Loucy (cell line): ENCODE results near the gene KANSL1.

Experiments
- H2AFZ ChIP-seq: fragments of 200-600 bp; sonication (generic); 2 replicates; pipeline ENCODE4 v1.6.0; 2016; ENCODE audit warnings: antibody characterized with exemption, mild to moderate bottlenecking, low read length, moderate library complexity
- H3F3A ChIP-seq: fragments of 200-600 bp; 2 replicates; pipeline ENCODE4 v1.6.0; 2016; ENCODE audit warnings: antibody characterized with exemption, low read depth, mild to moderate bottlenecking
- H3K27me3 ChIP-seq: fragments of 200-600 bp; sonication (generic); 2 replicates; pipeline ENCODE4 v1.6.1; 2014; ENCODE audit warnings: low read length, mild to moderate bottlenecking; ENCODE audit not compliant: insufficient read depth, poor library complexity, severe bottlenecking
- H3K36me3 ChIP-seq: fragments of 200-600 bp; sonication (generic); 2 replicates; pipeline ENCODE4 v1.6.1; 2016; ENCODE audit warnings: low read length; ENCODE audit not compliant: insufficient read depth
- H3K4me1 ChIP-seq: fragments of 200-600 bp; sonication (generic); 2 replicates; pipeline ENCODE4 v1.5.1; 2014; ENCODE audit warnings: low read length, mild to moderate bottlenecking; ENCODE audit not compliant: insufficient read depth, poor library complexity, severe bottlenecking
- H3K4me2 ChIP-seq: fragments of 200-600 bp; sonication (generic); 2 replicates; pipeline ENCODE4 v1.6.0; 2014; ENCODE audit warnings: antibody characterized with exemption, low read length, low read depth, mild to moderate bottlenecking; ENCODE audit not compliant: poor library complexity, severe bottlenecking
- H3K4me3 ChIP-seq: fragments of 200-600 bp; sonication (generic); 2 replicates; pipeline ENCODE4 v1.5.1; 2014; ENCODE audit warnings: low read length, mild to moderate bottlenecking, mixed read lengths; ENCODE audit not compliant: poor library complexity, severe bottlenecking
- H3K79me2 ChIP-seq: fragments of 200-600 bp; sonication (generic); 2 replicates; pipeline ENCODE4 v1.6.1; 2014; ENCODE audit warnings: low read length; ENCODE audit not compliant: insufficient read depth
- H3K9ac ChIP-seq: fragments of 200-600 bp; sonication (generic); 2 replicates; pipeline ENCODE4 v1.6.0; 2014; ENCODE audit warnings: mild to moderate bottlenecking, low read depth, low read length, moderate library complexity; ENCODE audit not compliant: poor library complexity, severe bottlenecking
- H3K9me2 ChIP-seq: fragments of 200-600 bp; sonication (generic); replicated peaks from 2 replicates; pipeline ENCODE4 v1.6.1; 2016; ENCODE audit warnings: low read depth, low read length, mixed read lengths
- H3K9me3 ChIP-seq: fragments of 200-600 bp; sonication (generic); 2 replicates; pipeline ENCODE4 v1.6.1; 2014; ENCODE audit warnings: mild to moderate bottlenecking, antibody characterized with exemption, low read length, low read depth; ENCODE audit not compliant: insufficient read depth
- H4K20me1 ChIP-seq: fragments of 200-600 bp; sonication (generic); 2 replicates; pipeline ENCODE4 v1.6.0; 2014; ENCODE audit warnings: antibody characterized with exemption, low read length, mild to moderate bottlenecking; ENCODE audit not compliant: insufficient read depth, poor library complexity, severe bottlenecking
- CTCF ChIP-seq: fragments of 200-600 bp; sonication (generic); conservative IDR thresholded peaks from 2 replicates; pipeline ENCODE4 v1.5.1; 2014; ENCODE audit warnings: mild to moderate bottlenecking, antibody characterized with exemption, low read length
- EZH2phosphoT487 ChIP-seq: fragments of 200-600 bp; IDR thresholded peaks from 2 replicates; pipeline ENCODE4 v1.6.1; 2018; ENCODE audit warnings: antibody characterized with exemption, mild to moderate bottlenecking, moderate library complexity, borderline replicate concordance

The KANSL1 gene

GRCh38 chr17:46120537-46120936 lies 72.7 kb downstream of the KANSL1 start:
- no peaks in the 10 kb centered on the region for H3F3A ChIP-seq
- H3K9me3 ChIP-seq, result no peaks in the 10 kb centered on the region
- no peaks in the 10 kb centered on the region for H3K4me1 ChIP-seq
- H3K9ac ChIP-seq, result no peak overlapping the region
- H3K9me2 ChIP-seq, result no peaks in the 10 kb centered on the region
- peaks cover 98% of the 10 kb centered on the region for H3K79me2 ChIP-seq
- no peak overlapping the region for H2AFZ ChIP-seq
- no peak for TF ChIP-seq EZH2phosphoT487
- no peak for TF ChIP-seq CTCF
- peaks cover 97% of the 10 kb centered on the region for H4K20me1 ChIP-seq
- no peak overlapping the region for H3K4me2 ChIP-seq
- H3K36me3 ChIP-seq, result peaks cover 3% of the 10 kb centered on the region; the same call in 1 of the 2 replicates
- no peak overlapping the region for H3K4me3 ChIP-seq
- no peaks in the 10 kb centered on the region for H3K27me3 ChIP-seq

DNA sequence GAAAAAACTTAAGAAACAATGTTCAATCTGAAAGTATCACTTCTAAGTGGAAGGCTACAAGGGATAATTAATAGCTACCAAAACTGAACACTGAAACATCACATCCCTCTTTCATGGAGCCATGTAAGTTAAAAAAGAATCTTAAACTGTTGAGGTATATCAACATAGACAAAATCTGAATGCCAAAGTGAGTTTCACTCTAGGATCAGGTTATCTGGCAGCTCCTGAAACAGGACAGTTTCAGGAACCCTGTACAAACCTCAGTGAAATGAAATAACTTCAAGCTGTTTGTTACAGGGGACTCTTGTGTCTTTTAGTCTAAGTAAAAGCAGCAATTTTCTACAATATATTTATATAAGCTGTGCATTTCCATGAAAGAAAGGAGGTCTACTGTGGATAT lies 73.2 kb downstream of the KANSL1 start:
- peaks cover 98% of the 10 kb centered on the region for H3K79me2 ChIP-seq
- no peak overlapping the region for H2AFZ ChIP-seq
- H4K20me1 ChIP-seq, result peaks cover 97% of the 10 kb centered on the region
- H3K9me2 ChIP-seq, result no peaks in the 10 kb centered on the region
- H3K9me3 ChIP-seq, result no peaks in the 10 kb centered on the region
- H3K9ac ChIP-seq, result no peak overlapping the region
- no peaks in the 10 kb centered on the region for H3K4me1 ChIP-seq
- no peak for TF ChIP-seq EZH2phosphoT487
- no peak for TF ChIP-seq CTCF
- no peaks in the 10 kb centered on the region for H3K27me3 ChIP-seq
- H3K4me2 ChIP-seq, result no peak overlapping the region
- H3F3A ChIP-seq, result no peaks in the 10 kb centered on the region
- H3K36me3 ChIP-seq, result peaks cover 3% of the 10 kb centered on the region; the same call in 1 of the 2 replicates
- no peak overlapping the region for H3K4me3 ChIP-seq

DNA sequence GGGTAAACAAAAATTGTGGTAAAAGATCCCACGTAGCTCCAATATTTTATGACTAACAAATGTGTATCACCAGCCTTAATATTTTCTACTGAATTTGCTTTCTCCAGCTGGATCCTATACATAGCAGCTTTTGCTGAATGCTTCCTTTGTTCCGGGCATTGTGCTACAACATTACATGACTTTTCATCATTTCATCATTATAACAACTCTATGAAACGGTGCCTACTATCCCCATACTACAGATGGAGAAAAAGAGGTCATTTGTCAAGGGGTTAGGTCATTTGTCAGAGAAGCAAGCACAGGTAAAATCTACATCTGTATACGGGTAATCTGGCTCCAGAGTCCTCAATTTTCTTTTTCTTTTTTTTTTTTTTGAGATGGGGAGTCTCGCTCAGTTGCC lies 74.3 kb downstream of the KANSL1 start:
- Histone ChIP-seq H3K4me2 (no peak overlapping the region), H3K9ac (no peak overlapping the region)

More for the DNA sequence above, 74.3 kb downstream of the KANSL1 start:
- Histone ChIP-seq H4K20me1 (peaks cover 98% of the 10 kb centered on the region), H2AFZ (no peak overlapping the region), H3K36me3 (peaks cover 3% of the 10 kb centered on the region; the same call in 1 of the 2 replicates), H3K4me3 (no peak overlapping the region), H3F3A (no peaks in the 10 kb centered on the region), H3K4me1 (no peaks in the 10 kb centered on the region), H3K9me3 (no peaks in the 10 kb centered on the region), H3K27me3 (no peaks in the 10 kb centered on the region), H3K79me2 (peaks cover 100% of the 10 kb centered on the region), H3K9me2 (no peaks in the 10 kb centered on the region)
- TF ChIP-seq CTCF, result no peak
- TF ChIP-seq EZH2phosphoT487, result no peak
